ENCODE measurements around the gene TMEM41B.

DNA sequence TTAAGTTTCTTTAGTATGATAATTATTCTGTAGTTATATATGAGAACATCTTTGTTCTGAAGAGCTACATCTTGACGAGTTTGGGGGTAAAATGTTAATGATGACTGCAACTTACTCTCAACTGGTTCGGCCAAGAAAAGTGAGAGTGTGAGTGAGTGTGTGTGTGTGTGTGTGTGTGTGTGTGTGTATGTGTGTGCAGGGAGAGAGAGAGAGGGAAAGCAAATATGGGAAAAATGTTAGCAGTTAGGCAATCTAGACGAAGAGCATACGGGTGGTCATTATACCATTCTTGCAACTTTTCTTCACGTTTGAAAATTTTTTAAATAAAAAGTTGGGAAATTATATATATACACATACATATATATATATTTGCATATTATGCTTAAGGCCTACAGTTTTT is 18.3 kb upstream of the TMEM41B start:
- no peak for TF ChIP-seq POLR2A (IDR thresholded peaks at IDR 0.05)
- no peak for TF ChIP-seq CTCF (IDR thresholded peaks at IDR 0.05)

All from thyroid gland (tissue), 4 donors.